SU-DHL-6 (cell line): ENCODE data around the gene KCNJ1.

ENCODE experiments used
- CTCF ChIP-seq: fragments of 200-600 bp; sonication (generic); IDR thresholded peaks from one replicate; pipeline ENCODE4 v1.5.1; 2017; ENCODE audit warnings: antibody characterized with exemption, mild to moderate bottlenecking, low read length, moderate library complexity; ENCODE audit not compliant: insufficient read depth, poor library complexity, severe bottlenecking
- EZH2phosphoT487 ChIP-seq: fragments of 200-600 bp; sonication (generic), shearing (Covaris generic); conservative IDR thresholded peaks from 2 replicates; pipeline ENCODE4 v1.6.1; 2018; ENCODE audit warnings: mild to moderate bottlenecking, antibody characterized with exemption, low read length, moderate library complexity, mixed read lengths

GRCh38 chr11:128831174-128832120 is 35.6 kb downstream of the KCNJ1 start:
- peak; percentile 68 for TF ChIP-seq CTCF
- TF ChIP-seq EZH2phosphoT487 = no peak
